Lower leg skin (tissue), 3 donors: Measurements from ENCODE around the gene MEX3D.

Experiments
- CTCF ChIP-seq, 3 donors: fragments of 450-650 bp; IDR thresholded peaks; one replicate each; pipeline ENCODE4 v1.5.1; 2016; ENCODE audit warnings: antibody characterized with exemption in 3 of 3, mild to moderate bottlenecking in 3 of 3, moderate library complexity in 2 of 3
- POLR2A ChIP-seq, 2 donors: fragments of 450-650 bp; IDR thresholded peaks; one replicate each; pipeline ENCODE4 v1.6.1; 2016 to 2017; ENCODE audit warnings: antibody characterized with exemption in 2 of 2, mild to moderate bottlenecking in 1 of 2, moderate library complexity in 1 of 2

- TF ChIP-seq POLR2A (IDR thresholded peaks at IDR 0.05) (no peak), CTCF (IDR thresholded peaks at IDR 0.05) (no peak)
Observed at GRCh38 chr19:1591421-1592023, 23.4 kb upstream of the MEX3D start.
